Measurements from ENCODE around the gene SEMG2.

The SEMG2 gene

DNA sequence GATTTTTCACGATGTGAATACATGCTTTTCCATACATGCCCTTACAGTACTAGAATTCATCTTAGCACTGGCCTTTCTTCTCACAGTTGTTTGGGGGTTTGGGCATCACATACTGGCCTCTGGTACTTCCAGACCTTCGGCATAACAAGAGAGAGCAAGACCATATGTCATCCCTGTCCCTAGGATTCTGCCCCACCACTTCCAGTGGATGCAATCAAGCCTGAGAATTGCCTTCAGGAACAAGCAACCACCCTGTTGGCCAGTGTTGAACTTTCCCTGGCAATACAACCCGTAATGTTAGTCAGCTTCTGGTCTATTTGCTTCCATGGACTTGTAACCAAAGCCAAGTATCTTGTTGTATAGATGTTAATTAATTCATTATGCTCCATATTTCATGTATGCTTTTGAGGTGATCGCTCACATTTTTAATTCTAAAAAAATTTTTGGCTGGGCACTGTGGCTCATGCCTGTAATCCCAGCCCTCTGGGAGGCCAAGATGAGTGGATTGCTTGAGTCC is 48.6 kb downstream of the SEMG2 start:
- H3K4me3 ChIP-seq (ENCODE audit: low read length) = no peak overlapping the region
- DNase-seq (ENCODE audit: low read depth, low spot score) = no peak

All from Jurkat, Clone E6-1 (cell line).